ENCODE measurements around the gene STK39.

The STK39 gene

GRCh38 chr2:168244318-168244717 lies 3.1 kb downstream of the STK39 start:
- H3K27ac ChIP-seq = peak overlapping the region; percentile 92
- H4K20me1 ChIP-seq = peaks cover 53% of the 10 kb centered on the region
- H3K27me3 ChIP-seq = no peaks in the 10 kb centered on the region
- H3K4me1 ChIP-seq = peaks cover 79% of the 10 kb centered on the region
- H3K9me3 ChIP-seq = peaks cover 7% of the 10 kb centered on the region
- TF ChIP-seq Cebpa-rat (IDR thresholded peaks at IDR 0.05) = no peak
- peak overlapping the region; percentile 97 for H3K4me2 ChIP-seq
- peak overlapping the region; percentile 88 for H3K4me3 ChIP-seq
- H3K9ac ChIP-seq = peak overlapping the region; percentile 94
- peaks cover 32% of the 10 kb centered on the region for H3K36me3 ChIP-seq

- peak overlapping the region; percentile 94; the same call in 1 of the 2 replicates for H3K9ac ChIP-seq
- peaks cover 19% of the 10 kb centered on the region for H3K9me3 ChIP-seq
- H3K27me3 ChIP-seq = no peaks in the 10 kb centered on the region
- TF ChIP-seq Cebpa-rat (IDR thresholded peaks at IDR 0.05) = no peak
- H4K20me1 ChIP-seq = peaks cover 58% of the 10 kb centered on the region
- H3K4me1 ChIP-seq = peaks cover 71% of the 10 kb centered on the region
- H3K4me3 ChIP-seq = peak overlapping the region; percentile 88; the same call in 1 of the 2 replicates
- peaks cover 45% of the 10 kb centered on the region for H3K36me3 ChIP-seq
- H3K27ac ChIP-seq = peak overlapping the region; percentile 92; the same call in 1 of the 2 replicates
- H3K4me2 ChIP-seq = peak overlapping the region; percentile 97
These were observed 4.3 kb downstream of the STK39 start for GRCh38 chr2:168243061-168243460.

- Histone ChIP-seq H3K36me3 (peaks cover 52% of the 10 kb centered on the region), H3K27ac (no peak overlapping the region), H3K4me2 (peak overlapping the region; percentile 59), H3K4me1 (peaks cover 69% of the 10 kb centered on the region), H3K4me3 (no peak overlapping the region), H4K20me1 (peaks cover 58% of the 10 kb centered on the region), H3K9me3 (peaks cover 26% of the 10 kb centered on the region), H3K27me3 (no peaks in the 10 kb centered on the region), H3K9ac (no peak overlapping the region)
- no peak for TF ChIP-seq Cebpa-rat (IDR thresholded peaks at IDR 0.05)
These were observed 5.6 kb downstream of the STK39 start for GRCh38 chr2:168241746-168242145.

DNA sequence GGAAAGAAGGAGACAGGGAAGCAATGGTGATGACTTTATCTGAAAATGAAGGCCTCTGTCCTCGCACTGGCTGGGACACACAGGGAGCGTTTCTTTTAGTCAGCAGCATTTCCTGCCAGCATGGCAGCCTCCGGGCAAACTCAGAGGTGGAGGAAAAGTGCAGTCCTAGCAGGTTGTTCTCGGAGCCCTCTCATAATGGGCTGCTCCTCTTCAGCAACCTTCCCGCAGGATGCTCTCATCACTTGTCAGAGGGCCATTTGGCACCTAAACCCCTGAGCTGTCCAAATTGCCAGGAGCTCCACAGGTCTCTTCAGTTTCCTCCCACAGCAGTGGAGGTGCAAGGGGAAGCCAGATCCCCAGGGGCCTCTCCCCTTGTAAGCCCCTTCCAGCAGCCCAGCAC lies 6.2 kb downstream of the STK39 start:
- TF ChIP-seq Cebpa-rat (IDR thresholded peaks at IDR 0.05) = no peak
- no peaks in the 10 kb centered on the region for H3K27me3 ChIP-seq
- H3K36me3 ChIP-seq = peaks cover 52% of the 10 kb centered on the region
- H3K4me2 ChIP-seq = peak overlapping the region; percentile 59
- H3K9ac ChIP-seq = no peak overlapping the region
- H3K4me1 ChIP-seq = peaks cover 69% of the 10 kb centered on the region
- no peak overlapping the region for H3K27ac ChIP-seq
- no peak overlapping the region for H3K4me3 ChIP-seq
- peaks cover 26% of the 10 kb centered on the region for H3K9me3 ChIP-seq
- H4K20me1 ChIP-seq = peaks cover 58% of the 10 kb centered on the region

DNA sequence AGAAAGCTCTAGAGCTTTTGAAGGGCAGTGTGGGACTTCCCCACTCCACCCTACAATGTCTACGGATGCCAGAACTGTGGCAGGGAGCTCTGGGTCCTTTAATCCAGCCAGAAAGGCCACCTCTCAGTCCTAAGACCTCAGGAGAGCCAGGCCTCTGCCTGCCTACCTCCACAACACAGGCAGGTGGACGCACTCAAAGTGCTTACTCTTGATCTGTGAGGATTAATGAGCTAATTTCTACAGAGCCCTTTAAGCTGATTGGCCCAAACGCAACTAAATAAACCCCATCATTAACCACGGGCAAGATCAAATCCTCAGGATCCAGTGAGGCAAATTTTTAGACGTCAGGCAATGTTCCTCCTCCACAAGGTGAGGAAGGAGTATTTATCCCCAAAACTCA lies 8.1 kb downstream of the STK39 start:
- no peak overlapping the region for H3K4me2 ChIP-seq

GRCh38 chr2:168237741-168238140 lies 9.7 kb downstream of the STK39 start:
- Histone ChIP-seq H3K27me3 (no peaks in the 10 kb centered on the region), H3K4me3 (no peak overlapping the region), H3K9ac (no peak overlapping the region), H3K9me3 (peaks cover 26% of the 10 kb centered on the region), H3K4me1 (peaks cover 37% of the 10 kb centered on the region), H3K36me3 (peaks cover 64% of the 10 kb centered on the region), H4K20me1 (peaks cover 59% of the 10 kb centered on the region), H3K4me2 (no peak overlapping the region), H3K27ac (no peak overlapping the region)
- no peak for TF ChIP-seq Cebpa-rat (IDR thresholded peaks at IDR 0.05)

More for the DNA sequence above, 8.1 kb downstream of the STK39 start:
- Histone ChIP-seq H3K36me3 (peaks cover 52% of the 10 kb centered on the region), H3K9me3 (peaks cover 26% of the 10 kb centered on the region), H4K20me1 (peaks cover 53% of the 10 kb centered on the region), H3K4me3 (no peak overlapping the region), H3K27ac (no peak overlapping the region), H3K9ac (no peak overlapping the region), H3K27me3 (no peaks in the 10 kb centered on the region), H3K4me1 (peaks cover 52% of the 10 kb centered on the region)
- no peak for TF ChIP-seq Cebpa-rat (IDR thresholded peaks at IDR 0.05)

GRCh38 chr2:168234407-168235085 lies 12.8 kb downstream of the STK39 start:
- Histone ChIP-seq H4K20me1 (peaks cover 60% of the 10 kb centered on the region), H3K4me3 (no peak overlapping the region), H3K9ac (no peak overlapping the region), H3K36me3 (peaks cover 68% of the 10 kb centered on the region), H3K9me3 (peaks cover 36% of the 10 kb centered on the region), H3K4me1 (peaks cover 6% of the 10 kb centered on the region), H3K27ac (no peak overlapping the region), H3K4me2 (no peak overlapping the region), H3K27me3 (no peaks in the 10 kb centered on the region)
- TF ChIP-seq Cebpa-rat (IDR thresholded peaks at IDR 0.05) = no peak

GRCh38 chr2:168233726-168234406 lies 13.5 kb downstream of the STK39 start:
- no peaks in the 10 kb centered on the region for H3K27me3 ChIP-seq
- no peak for TF ChIP-seq Cebpa-rat (IDR thresholded peaks at IDR 0.05)
- H3K27ac ChIP-seq = no peak overlapping the region
- H3K4me2 ChIP-seq = no peak overlapping the region
- H4K20me1 ChIP-seq = peaks cover 60% of the 10 kb centered on the region
- no peak overlapping the region for H3K9ac ChIP-seq
- H3K4me1 ChIP-seq = no peaks in the 10 kb centered on the region; the same call in 1 of the 2 replicates
- peaks cover 66% of the 10 kb centered on the region for H3K36me3 ChIP-seq
- H3K4me3 ChIP-seq = no peak overlapping the region
- H3K9me3 ChIP-seq = peaks cover 29% of the 10 kb centered on the region

- Histone ChIP-seq H3K9ac (no peak overlapping the region), H3K27me3 (no peaks in the 10 kb centered on the region), H3K36me3 (peaks cover 66% of the 10 kb centered on the region), H4K20me1 (peaks cover 67% of the 10 kb centered on the region), H3K4me2 (no peak overlapping the region), H3K9me3 (peaks cover 23% of the 10 kb centered on the region), H3K4me1 (no peaks in the 10 kb centered on the region; the same call in 1 of the 2 replicates), H3K27ac (no peak overlapping the region), H3K4me3 (no peak overlapping the region)
- TF ChIP-seq Cebpa-rat (IDR thresholded peaks at IDR 0.05) = no peak
These were observed 14.2 kb downstream of the STK39 start for GRCh38 chr2:168233166-168233565.

GRCh38 chr2:168231609-168232241 lies 15.7 kb downstream of the STK39 start:
- H3K27ac ChIP-seq = no peak overlapping the region
- peaks cover 77% of the 10 kb centered on the region for H4K20me1 ChIP-seq
- TF ChIP-seq Cebpa-rat (IDR thresholded peaks at IDR 0.05) = no peak
- H3K9ac ChIP-seq = no peak overlapping the region
- peaks cover 15% of the 10 kb centered on the region for H3K9me3 ChIP-seq
- no peaks in the 10 kb centered on the region for H3K4me1 ChIP-seq
- no peak overlapping the region for H3K4me3 ChIP-seq
- no peak overlapping the region for H3K4me2 ChIP-seq
- no peaks in the 10 kb centered on the region for H3K27me3 ChIP-seq
- H3K36me3 ChIP-seq = peaks cover 65% of the 10 kb centered on the region
